NB4 (cell line): Measurements from ENCODE around the gene CAPN10.

Source experiments
- DNase-seq: peaks from one replicate; pipeline ENCODE4 v3.0.0; 2010; ENCODE audit warnings: low read depth
- H3K4me3 ChIP-seq: one replicate; pipeline ENCODE4 v1.5.1; 2011; ENCODE audit warnings: mild to moderate bottlenecking, low read depth, low read length, moderate library complexity
- MYC ChIP-seq: IDR thresholded peaks from 2 replicates; pipeline ENCODE4 v1.6.1; 2011; ENCODE audit warnings: low read depth, low read length
- POLR2A ChIP-seq: IDR thresholded peaks from 2 replicates; pipeline ENCODE4 v1.6.1; 2011; ENCODE audit warnings: mild to moderate bottlenecking; ENCODE audit not compliant: insufficient read length; ENCODE audit errors: extremely low read depth
- TF ChIP-seq, protein P1 (sequence below): IDR thresholded peaks from one replicate; pipeline ENCODE4 v1.5.1; 2012; ENCODE audit warnings: low read depth, low read length
- TF ChIP-seq, protein P2 (sequence below): IDR thresholded peaks from 2 replicates; pipeline ENCODE4 v1.6.1; 2011; ENCODE audit warnings: low read depth, low read length

Gene CAPN10

DNA sequence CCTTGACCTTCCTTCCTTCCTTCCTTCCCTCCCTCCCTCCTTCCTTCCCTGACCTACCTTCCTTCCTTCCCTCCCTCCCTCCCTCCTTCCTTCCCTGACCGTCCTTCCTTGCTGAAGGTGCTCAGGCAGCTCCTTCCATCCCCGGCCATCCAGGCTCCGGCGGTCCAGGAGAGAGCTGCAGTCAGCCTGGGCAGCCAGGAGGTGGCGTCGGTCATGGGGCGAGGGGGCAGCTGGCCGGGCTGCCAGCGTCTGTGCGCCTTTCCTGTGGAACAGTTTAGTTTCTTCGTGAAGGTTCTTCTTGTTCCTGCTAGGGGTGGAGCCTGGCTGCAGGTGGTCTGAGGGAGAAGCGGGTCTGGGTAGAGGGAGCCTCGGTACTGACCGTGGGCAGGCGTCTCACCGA is 54.4 kb downstream of the CAPN10 start:
- TF ChIP-seq, protein P1, sequence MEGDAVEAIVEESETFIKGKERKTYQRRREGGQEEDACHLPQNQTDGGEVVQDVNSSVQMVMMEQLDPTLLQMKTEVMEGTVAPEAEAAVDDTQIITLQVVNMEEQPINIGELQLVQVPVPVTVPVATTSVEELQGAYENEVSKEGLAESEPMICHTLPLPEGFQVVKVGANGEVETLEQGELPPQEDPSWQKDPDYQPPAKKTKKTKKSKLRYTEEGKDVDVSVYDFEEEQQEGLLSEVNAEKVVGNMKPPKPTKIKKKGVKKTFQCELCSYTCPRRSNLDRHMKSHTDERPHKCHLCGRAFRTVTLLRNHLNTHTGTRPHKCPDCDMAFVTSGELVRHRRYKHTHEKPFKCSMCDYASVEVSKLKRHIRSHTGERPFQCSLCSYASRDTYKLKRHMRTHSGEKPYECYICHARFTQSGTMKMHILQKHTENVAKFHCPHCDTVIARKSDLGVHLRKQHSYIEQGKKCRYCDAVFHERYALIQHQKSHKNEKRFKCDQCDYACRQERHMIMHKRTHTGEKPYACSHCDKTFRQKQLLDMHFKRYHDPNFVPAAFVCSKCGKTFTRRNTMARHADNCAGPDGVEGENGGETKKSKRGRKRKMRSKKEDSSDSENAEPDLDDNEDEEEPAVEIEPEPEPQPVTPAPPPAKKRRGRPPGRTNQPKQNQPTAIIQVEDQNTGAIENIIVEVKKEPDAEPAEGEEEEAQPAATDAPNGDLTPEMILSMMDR: peak; percentile 60
- TF ChIP-seq MYC: no peak
- TF ChIP-seq POLR2A: no peak
- TF ChIP-seq, protein P2, sequence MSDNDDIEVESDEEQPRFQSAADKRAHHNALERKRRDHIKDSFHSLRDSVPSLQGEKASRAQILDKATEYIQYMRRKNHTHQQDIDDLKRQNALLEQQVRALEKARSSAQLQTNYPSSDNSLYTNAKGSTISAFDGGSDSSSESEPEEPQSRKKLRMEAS: no peak
- no peak overlapping the region for H3K4me3 ChIP-seq
- peak; percentile 52 for DNase-seq

DNA sequence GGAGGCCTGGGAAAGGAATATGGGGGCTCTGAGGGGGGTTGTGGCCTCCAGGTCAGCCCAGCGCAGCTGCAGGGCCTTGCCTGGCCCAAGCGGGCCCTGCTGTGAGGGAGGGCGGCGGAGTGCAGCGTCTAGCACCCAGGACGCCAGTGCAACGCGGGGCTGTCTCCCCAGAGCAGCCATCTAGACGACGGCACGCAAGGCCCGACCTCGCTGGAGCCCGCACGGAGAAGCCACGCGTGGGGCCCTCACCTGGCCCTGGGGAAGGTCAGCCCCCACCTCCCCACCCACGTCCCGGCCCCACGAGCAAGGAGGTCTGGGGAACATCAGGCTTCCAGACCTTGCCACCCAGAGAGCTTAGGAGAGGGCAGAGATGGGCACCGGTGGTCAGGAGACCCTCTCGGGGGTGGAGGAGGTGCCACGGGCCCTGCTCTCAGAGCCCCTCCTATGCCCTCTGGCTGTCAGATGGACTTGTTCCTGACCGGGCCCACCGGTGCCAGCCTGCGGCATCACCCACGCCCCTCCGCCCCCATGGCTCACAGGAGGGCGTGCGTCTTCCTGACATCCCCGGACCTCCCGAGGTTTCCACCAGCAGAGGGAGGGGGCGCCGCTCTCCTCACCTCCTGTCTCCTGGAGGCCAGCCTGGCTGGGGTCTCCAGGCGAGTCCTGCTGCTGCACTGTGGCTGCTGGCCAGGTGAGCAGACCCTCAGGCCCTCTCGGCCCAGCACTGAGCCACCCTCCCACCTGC is 55.7 kb downstream of the CAPN10 start:
- no peak overlapping the region for H3K4me3 ChIP-seq
- DNase-seq: no peak
- TF ChIP-seq, protein P2: no peak
- TF ChIP-seq POLR2A: no peak
- TF ChIP-seq, protein P1: no peak
- no peak for TF ChIP-seq MYC

DNA sequence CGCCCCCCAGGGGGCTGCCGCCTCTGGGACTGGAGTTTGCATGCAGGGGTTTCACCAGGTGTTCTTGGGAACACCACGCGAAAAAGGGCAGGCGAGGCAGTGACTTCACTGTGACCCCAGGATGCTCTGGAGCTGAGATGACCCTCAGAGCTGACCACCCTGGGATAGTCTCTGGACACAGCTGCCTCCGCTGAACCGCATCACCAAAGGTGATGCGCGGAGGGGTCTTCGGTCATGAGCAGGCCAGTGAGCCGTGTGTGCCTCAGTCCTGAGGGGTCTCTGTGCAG is 56.2 kb downstream of the CAPN10 start:
- no peak for TF ChIP-seq POLR2A
- no peak overlapping the region for H3K4me3 ChIP-seq
- no peak for DNase-seq

DNA sequence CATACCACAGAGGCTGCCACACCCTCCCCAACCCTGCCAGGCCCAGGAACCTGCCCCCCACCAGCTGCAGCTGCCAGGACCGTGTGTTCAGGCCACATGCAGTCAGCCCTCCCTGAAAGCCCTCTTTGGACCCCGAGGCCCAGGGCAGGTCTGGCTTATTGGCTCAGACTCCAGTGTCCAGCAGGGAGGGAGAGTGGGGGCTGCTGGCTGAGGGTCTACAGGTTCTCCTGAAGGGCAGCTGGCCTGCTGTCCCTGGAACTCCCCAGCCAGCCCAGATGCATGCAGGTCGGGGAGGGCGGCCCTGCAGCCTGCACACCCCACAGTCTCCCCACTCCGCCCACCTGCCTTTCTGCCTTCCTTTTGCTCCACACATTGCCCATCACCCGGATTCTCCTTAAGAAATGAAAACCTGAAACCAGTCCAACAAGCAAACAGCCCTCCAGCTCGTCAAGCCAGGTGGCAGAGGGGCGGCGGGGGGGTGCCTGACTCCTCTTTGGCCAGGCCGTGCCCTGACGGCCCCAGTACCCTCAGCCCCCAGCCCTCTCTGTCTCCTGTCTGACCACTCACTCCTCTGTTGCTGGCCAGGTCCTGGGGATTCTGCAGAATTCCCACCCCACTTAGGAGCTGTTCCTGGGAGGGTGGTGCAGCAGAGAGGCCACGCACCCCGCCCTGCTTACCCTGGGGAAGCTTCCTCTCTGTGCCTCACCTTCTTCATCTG is 56.7 kb downstream of the CAPN10 start:
- TF ChIP-seq, protein P1: no peak
- TF ChIP-seq POLR2A (no peak), MYC (no peak)
- TF ChIP-seq, protein P2: no peak
- no peak overlapping the region for H3K4me3 ChIP-seq
- DNase-seq: no peak

DNA sequence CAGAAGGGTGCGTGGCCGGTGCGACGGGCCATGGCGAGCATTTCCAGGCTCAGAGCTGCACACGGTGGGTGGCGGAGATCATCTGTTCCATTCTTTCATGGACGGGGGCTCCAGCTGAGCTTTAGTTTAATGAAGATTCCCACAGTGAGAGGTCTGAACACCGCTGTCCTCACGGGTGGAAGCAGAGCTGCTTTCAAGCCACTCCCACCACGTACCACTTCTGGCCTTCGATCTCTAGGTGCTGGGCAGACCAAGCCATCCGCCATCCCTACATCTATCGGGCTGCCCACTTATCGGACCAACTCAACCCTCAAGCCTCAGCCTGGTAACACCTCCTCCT is 57.2 kb downstream of the CAPN10 start:
- TF ChIP-seq MYC (no peak), POLR2A (no peak)
- TF ChIP-seq, protein P1: no peak
- TF ChIP-seq, protein P2: no peak
- no peak for DNase-seq
- H3K4me3 ChIP-seq: no peak overlapping the region

DNA sequence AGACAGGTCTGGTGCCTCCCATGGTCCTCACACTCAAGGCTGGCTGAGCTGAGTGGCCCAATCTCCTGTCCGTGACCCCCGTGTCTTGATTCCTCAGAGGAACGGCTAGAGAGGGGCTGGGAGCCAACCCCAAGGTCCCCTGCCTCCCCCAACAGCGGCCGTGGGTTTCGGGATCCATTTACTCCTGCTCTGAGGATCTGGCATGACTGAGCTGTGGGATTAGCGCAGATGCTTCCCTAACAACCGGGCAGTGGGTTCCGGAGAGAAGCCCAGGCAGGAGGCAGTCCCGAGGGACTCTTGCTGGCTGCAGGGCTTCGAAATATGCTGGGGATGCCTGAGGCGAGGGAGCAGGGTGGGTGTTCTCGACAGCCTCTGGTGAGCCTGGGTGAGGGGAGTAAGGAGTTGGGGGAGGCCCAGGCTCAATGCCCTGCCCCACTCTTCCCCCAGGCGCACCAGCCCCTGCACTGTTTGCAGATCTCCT is 57.7 kb downstream of the CAPN10 start:
- H3K4me3 ChIP-seq: no peak overlapping the region
- no peak for DNase-seq
- TF ChIP-seq, protein P1: no peak
